ENCODE results near the gene SETD3. TPM values are rescaled to one million over a fixed set of nuclear protein-coding genes. Genes with fewer than 3 reads are reported as not detected.

The SETD3 gene
- total and polyA plus RNA-seq, 8 donors: 36.3 to 78.7 (median 40.5) TPM

- no peak overlapping the region for H3K4me3 ChIP-seq
- no peak for TF ChIP-seq CTCF (IDR thresholded peaks at IDR 0.05)
- H3K27me3 ChIP-seq: no peaks in the 10 kb centered on the region
- no peak for DNase-seq
- H3K27ac ChIP-seq: no peak overlapping the region
- ATAC-seq: no peak
- intact Hi-C loops (cut with DNase I): no loop called here
- H3K36me3 ChIP-seq: peaks cover 5 to 98% of the 10 kb centered on the region in 2 donors
- H3K4me1 ChIP-seq: no peaks in the 10 kb centered on the region
- H3K9me3 ChIP-seq: no peaks in the 10 kb centered on the region
Observed at GRCh38 chr14:99497894-99498293, 17.2 kb upstream of the SETD3 start.

- TF ChIP-seq CTCF (IDR thresholded peaks at IDR 0.05): no peak
- H3K4me1 ChIP-seq: no peaks in the 10 kb centered on the region
- no peak for DNase-seq
- no peaks in the 10 kb centered on the region for H3K27me3 ChIP-seq
- no peak for ATAC-seq
- no peak overlapping the region for H3K4me3 ChIP-seq
- H3K27ac ChIP-seq: no peak overlapping the region
- H3K36me3 ChIP-seq: peaks cover 5 to 98% of the 10 kb centered on the region in 2 donors
- no peaks in the 10 kb centered on the region for H3K9me3 ChIP-seq
- intact Hi-C loops (cut with DNase I): no loop called here
Observed at GRCh38 chr14:99497341-99497740, 16.7 kb upstream of the SETD3 start.

DNA sequence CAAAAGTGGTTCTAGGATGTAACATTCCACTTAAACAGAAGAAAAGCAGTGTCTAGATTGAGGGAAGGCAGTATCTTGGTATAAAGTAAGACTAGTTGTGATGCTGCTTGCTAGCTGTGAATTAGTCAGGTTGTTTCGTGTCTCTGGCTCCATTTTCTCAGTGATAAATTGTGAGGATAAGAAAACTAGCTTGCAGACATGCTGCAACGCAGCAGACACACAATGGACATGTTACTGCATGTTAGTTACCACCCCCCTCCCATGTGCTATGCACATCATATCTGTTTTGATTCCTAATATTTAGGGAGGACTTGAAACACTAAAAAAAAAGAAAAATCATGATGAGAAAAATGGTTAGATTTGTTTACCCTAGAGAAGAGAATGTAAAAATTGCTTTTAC is 3.4 kb upstream of the SETD3 start:
- H3K4me3 ChIP-seq: no peak overlapping the region
- no peaks in the 10 kb centered on the region for H3K36me3 ChIP-seq
- no peaks in the 10 kb centered on the region for H3K9me3 ChIP-seq
- no peak for TF ChIP-seq CTCF (IDR thresholded peaks at IDR 0.05)
- intact Hi-C loops (cut with DNase I): no loop called here
- DNase-seq (no peak), ATAC-seq (no peak)
- H3K27ac ChIP-seq: no peak overlapping the region
- H3K27me3 ChIP-seq: no peaks in the 10 kb centered on the region
- H3K4me1 ChIP-seq: peaks cover 12 to 59% of the 10 kb centered on the region in 2 donors

GRCh38 chr14:99481745-99482099 is 1.1 kb upstream of the SETD3 start:
- intact Hi-C loops (cut with DNase I): no loop called here
- Histone ChIP-seq H3K9me3 (no peaks in the 10 kb centered on the region), H3K36me3 (no peaks in the 10 kb centered on the region), H3K4me3 (peak overlapping the region; percentile 88), H3K27me3 (no peaks in the 10 kb centered on the region), H3K27ac (peak overlapping the region; percentile 85 to 90), H3K4me1 (peaks cover 15 to 70% of the 10 kb centered on the region in 2 donors)
- TF ChIP-seq CTCF (IDR thresholded peaks at IDR 0.05): no peak
- DNase-seq (peak in 1 of 4 donors; percentile 41), ATAC-seq (peak; percentile 1)

GRCh38 chr14:99480917-99481744 is 472 bp upstream of the SETD3 start, which contains the start of gene CCNK:
Gene CCNK (plus strand): TSS chr14:99481409. CDS start chr14:99492678, 11,269 bp downstream.
- Histone ChIP-seq H3K4me3 (peak within 1 kb of the TSS; percentile 88), H3K9me3 (no peaks in the 10 kb centered on the region), H3K36me3 (no peaks in the 10 kb centered on the region), H3K27ac (peak within 1 kb of the TSS; percentile 85 to 90), H3K4me1 (peaks cover 15 to 68% of the 10 kb centered on the region in 2 donors), H3K27me3 (no peaks in the 10 kb centered on the region)
- peak; percentile 96 for ATAC-seq
- intact Hi-C loops (cut with DNase I): no loop called here
- DNase-seq: peak; percentile 100
- TF ChIP-seq CTCF (IDR thresholded peaks at IDR 0.05): no peak

Data from left lung (tissue), 10 donors.